HepG2 (cell line): ENCODE results near the gene CD48. TPM values are rescaled to one million over a fixed set of nuclear protein-coding genes. Genes with fewer than 3 reads are reported as not detected.
A peak's percentile ranks its signal among the peaks of the same experiment; 100 is the strongest.

ENCODE experiments used
- ATAC-seq: fragments of 200-7000 bp; cut with Tn5 transposase; 3 replicates; pipeline ENCODE4 v1.9.1; 2020; ENCODE audit warnings: mild to moderate bottlenecking, moderate library complexity
- BruUV-seq: library from RNA; stranded (reverse); fragments of 400-500 nt; replicated peaks from 2 replicates; lab custom pipeline; 2021; lab: Mats Ljungman, UMichigan
- CTCF ChIA-PET: fragments of 300-600 bp; formaldehyde crosslinking; extraction: SDS; loops from one replicate; lab custom pipeline; 2021; ENCODE audit warnings: low total read pairs, inconsistent platforms, low intra/inter-chr PET ratio; lab: Yijun Ruan, JAX
- POLR2A ChIA-PET: fragments of 350-600 bp; sonication (Branson Sonifier 250); formaldehyde crosslinking; loops from one replicate; lab custom pipeline; 2020; ENCODE audit warnings: antibody characterized with exemption, inconsistent platforms; lab: Yijun Ruan, JAX
- DNase-seq: peaks from one replicate; pipeline ENCODE4 v3.0.0-alpha.2; 2015; ENCODE audit warnings: low spot score
- FAIRE-seq: peaks from 3 replicates; lab custom pipeline; 2011; peaks lifted over from hg19 to GRCh38; lab: Jason Lieb, UNC
- H2AFZ ChIP-seq: one replicate; pipeline ENCODE4 v1.6.1; 2011; ENCODE audit warnings: low read length, inconsistent platforms
- H3K27ac ChIP-seq: fragments of 300-600 bp; 3 replicates; pipeline ENCODE4 v1.8.0; 2011; ENCODE audit warnings: mixed run types, mild to moderate bottlenecking, mixed read lengths, low read length, inconsistent platforms; ENCODE audit not compliant: insufficient read depth; ENCODE audit errors: extremely low read length
- H3K27me3 ChIP-seq, 2 experiments: fragments of 200-600 bp in 1 of 2; 2 replicates in 1 of 2; 3 replicates in 1 of 2; pipeline versions ENCODE4 v1.6.0 to v1.8.0; 2011; ENCODE audit warnings: low read length in 2 of 2, mild to moderate bottlenecking in 2 of 2, moderate library complexity in 2 of 2, inconsistent platforms in 1 of 2; ENCODE audit not compliant: insufficient read depth in 2 of 2, control insufficient read depth in 1 of 2
- H3K36me3 ChIP-seq, 2 experiments: fragments of 200-600 bp in 1 of 2; replicated peaks in 1 of 2; 2 replicates in 1 of 2; 3 replicates in 1 of 2; pipeline versions ENCODE4 v1.5.1 to v1.8.0; 2011; ENCODE audit warnings: low read length in 2 of 2, inconsistent platforms in 1 of 2; ENCODE audit not compliant: insufficient read depth in 2 of 2, control insufficient read depth in 1 of 2
- H3K4me1 ChIP-seq: 2 replicates; pipeline ENCODE4 v1.5.1; 2012; ENCODE audit warnings: low read length, inconsistent platforms; ENCODE audit not compliant: insufficient read depth
- H3K4me2 ChIP-seq: 2 replicates; pipeline ENCODE4 v1.6.0; 2011; ENCODE audit warnings: low read depth, low read length, inconsistent platforms
- H3K4me3 ChIP-seq, 3 experiments: fragments of 200-600 bp in 1 of 3; sonication (generic), shearing (Covaris generic) in 1 of 3; replicated peaks in 1 of 3; 2 replicates each; pipeline ENCODE4 v1.5.1; 2011 to 2016; ENCODE audit warnings: low read length in 3 of 3, inconsistent platforms in 2 of 3, low read depth in 2 of 3, mild to moderate bottlenecking in 2 of 3, control low read depth in 1 of 3, mixed read lengths in 1 of 3; ENCODE audit not compliant: insufficient read depth in 1 of 3
- H3K79me2 ChIP-seq: one replicate; pipeline ENCODE4 v1.6.1; 2011; ENCODE audit warnings: low read length, inconsistent platforms; ENCODE audit not compliant: insufficient read depth
- H3K9ac ChIP-seq: 2 replicates; pipeline ENCODE4 v1.6.0; 2011; ENCODE audit warnings: mild to moderate bottlenecking, low read depth, low read length, inconsistent platforms; ENCODE audit not compliant: insufficient read depth
- H3K9me3 ChIP-seq: 2 replicates; pipeline ENCODE4 v1.5.1; 2012; ENCODE audit warnings: mild to moderate bottlenecking, low read length
- H4K20me1 ChIP-seq: 2 replicates; pipeline ENCODE4 v1.6.0; 2011; ENCODE audit warnings: inconsistent platforms, mild to moderate bottlenecking, low read length, moderate library complexity; ENCODE audit not compliant: insufficient read depth
- ATF7 ChIP-seq, 2 experiments: fragments of 450-650 bp in 1 of 2; sonication (generic) in 1 of 2; formaldehyde crosslinking in 1 of 2; IDR thresholded peaks; 2 replicates each; pipeline versions ENCODE4 v1.4.0 to v1.6.1; 2016 to 2020; ENCODE audit warnings: antibody characterized with exemption in 1 of 2, mild to moderate bottlenecking in 1 of 2, missing genetic modification reagents in 1 of 2
- CEBPB ChIP-seq: IDR thresholded peaks from 2 replicates; pipeline ENCODE4 v1.6.1; 2011; ENCODE audit warnings: low read depth, low read length, improper control_type of control experiment, borderline replicate concordance
- CEBPG ChIP-seq: IDR thresholded peaks from 2 replicates; pipeline ENCODE4 v1.6.1; 2016
- ZNF3 ChIP-seq: IDR thresholded peaks from 2 replicates; pipeline ENCODE4 v1.7.0; 2017; ENCODE audit warnings: inconsistent platforms
- ZNF580 ChIP-seq: IDR thresholded peaks from 2 replicates; pipeline ENCODE4 v1.6.1; 2016; ENCODE audit warnings: low read depth, borderline replicate concordance
- WGBS: methylation state at CpG from one replicate; pipeline ENCODE4 v1.1.6; 2017; ENCODE audit warnings: low lambda C conversion rate; 5-methylcytosine and 5-hydroxymethylcytosine counted together
- in situ Hi-C: cut with HindIII; loops from 2 replicates; pipeline ENCODE4 v1.10.0; 2017; ENCODE audit warnings: low pct_unique_long_range_greater_than_20kb; ENCODE audit not compliant: extremely low pct_ligation_motif_present
- intact Hi-C: fragments of 100-400 bp; cut with micrococcal nuclease; formaldehyde crosslinking; loops from one replicate; pipeline ENCODE4 v1.10.0; 2022; ENCODE audit not compliant: unreplicated experiment
- polyA plus RNA-seq, 8 experiments: library from polyadenylated mRNA; depleted of rRNA in 3 of 8; stranded (reverse) in 7 of 8; unstranded in 1 of 8; fragments of >200 nt; fragmentation: Illumina TruSeq in 4 of 8; extraction: Trizol in 4 of 8; gene quantifications; 2 replicates each; pipeline versions ENCODE4 v1.2.1 to v1.2.3, GENCODE V29; 2011 to 2016; ENCODE audit warnings: low read depth in 4 of 8, missing spikeins in 1 of 8, mixed read lengths in 1 of 8; ENCODE audit not compliant: insufficient read depth in 1 of 8
- total RNA-seq, 5 experiments: library from RNA; depleted of rRNA; stranded (reverse); fragments of >200 nt; fragmentation: Illumina TruSeq; extraction: Trizol; gene quantifications; 2 replicates each; pipeline ENCODE4 v1.2.3, GENCODE V29; 2016; ENCODE audit warnings: low read depth in 1 of 5

Gene CD48
- total and polyA plus RNA-seq, 2 of the 13 experiments (the other 11 are each of a cell fraction or from before 2014, with no cell fraction given): not detected

GRCh38 chr1:160641323-160642280 is 70.0 kb downstream of the CD48 start:
- H3K36me3 ChIP-seq: no peaks in the 10 kb centered on the region
- no peak overlapping the region for H3K9ac ChIP-seq
- no peak overlapping the region for H3K4me3 ChIP-seq
- CTCF ChIA-PET: no interaction called here
- no TSS peak for BruUV-seq
- H3K4me2 ChIP-seq: no peak overlapping the region
- in situ Hi-C loops: no loop called here
- H3K9me3 ChIP-seq: no peaks in the 10 kb centered on the region
- intact Hi-C loops: no loop called here
- H4K20me1 ChIP-seq: no peaks in the 10 kb centered on the region
- no peak overlapping the region for H2AFZ ChIP-seq
- H3K4me1 ChIP-seq: peaks cover 28% of the 10 kb centered on the region
- WGBS: 7% methylated on average over 8 of the region's 8 CpGs
- ATAC-seq: no peak
- H3K27me3 ChIP-seq: peaks cover 0 to 3% of the 10 kb centered on the region in 2 experiments; a peak in 1 of 5 replicates
- no peak for DNase-seq
- POLR2A ChIA-PET: no interaction called here
- H3K27ac ChIP-seq: no peak overlapping the region
- TF ChIP-seq CEBPG (CRISPR knock-in tag): 0 out of 2 replicates have a peak, but pooled peaks have one; percentile 6
- TF ChIP-seq ZNF580 (CRISPR knock-in tag): no peak
- peak; percentile 80 for TF ChIP-seq CEBPB
- TF ChIP-seq ATF7 (IDR thresholded peaks at IDR 0.05): peak; percentile 88
- TF ChIP-seq ATF7 (CRISPR knock-in tag; IDR thresholded peaks at IDR 0.05): no peak
- TF ChIP-seq ZNF3 (CRISPR knock-in tag): no peak
- no peaks in the 10 kb centered on the region for H3K79me2 ChIP-seq
- no peak for FAIRE-seq
